Activated T-helper 2 cell treated with anti-CD3 and anti-CD28 coated beads, Interferon-gamma antibody, Interleukin-2, Interleukin-4, amounts not matched to agents 10 μg/mL and 5 μg/mL and 100 μg/mL, durations not matched to agents 14 hours and 24 hours and 36 hours (primary cell): ENCODE data around the gene DNAJC27. TPM values are rescaled to one million over a fixed set of nuclear protein-coding genes. Genes with fewer than 3 reads are reported as not detected.
"Not testable (repeated sequence)": the region's sequence is repeated elsewhere in the genome, so short reads cannot be mapped to it uniquely, and the experiment has no call there.

ENCODE experiments used
- DNase-seq: peaks from one replicate; pipeline ENCODE4 v3.0.0; 2021; ENCODE audit warnings: low spot score
- H3K27ac Mint-ChIP-seq: one replicate; pipeline ENCODE4 v1.8.0; 2021; ENCODE audit warnings: mixed read lengths
- H3K27me3 Mint-ChIP-seq: one replicate; pipeline ENCODE4 v1.8.0; 2021; ENCODE audit warnings: low read depth, mixed read lengths
- H3K36me3 Mint-ChIP-seq: one replicate; pipeline ENCODE4 v1.8.0; 2021; ENCODE audit warnings: low read depth, mixed read lengths
- H3K4me1 Mint-ChIP-seq: one replicate; pipeline ENCODE4 v1.8.0; 2021; ENCODE audit warnings: low read depth, mixed read lengths
- H3K4me3 Mint-ChIP-seq: one replicate; pipeline ENCODE4 v1.8.0; 2021; ENCODE audit warnings: low read depth, mild to moderate bottlenecking, moderate library complexity, mixed read lengths
- H3K9me3 Mint-ChIP-seq: one replicate; pipeline ENCODE4 v1.8.0; 2021; ENCODE audit warnings: mixed read lengths
- intact Hi-C: fragments of 100-400 bp; cut with micrococcal nuclease; formaldehyde crosslinking; loops from one replicate; pipeline ENCODE4 v1.15.1; 2023
- total RNA-seq: library from RNA; stranded (reverse); gene quantifications from 2 replicates; pipeline ENCODE4 v1.2.3, GENCODE V29; 2022

DNAJC27 gene
- 4.9 and 6.1 TPM in 2 replicates for total RNA-seq

DNA sequence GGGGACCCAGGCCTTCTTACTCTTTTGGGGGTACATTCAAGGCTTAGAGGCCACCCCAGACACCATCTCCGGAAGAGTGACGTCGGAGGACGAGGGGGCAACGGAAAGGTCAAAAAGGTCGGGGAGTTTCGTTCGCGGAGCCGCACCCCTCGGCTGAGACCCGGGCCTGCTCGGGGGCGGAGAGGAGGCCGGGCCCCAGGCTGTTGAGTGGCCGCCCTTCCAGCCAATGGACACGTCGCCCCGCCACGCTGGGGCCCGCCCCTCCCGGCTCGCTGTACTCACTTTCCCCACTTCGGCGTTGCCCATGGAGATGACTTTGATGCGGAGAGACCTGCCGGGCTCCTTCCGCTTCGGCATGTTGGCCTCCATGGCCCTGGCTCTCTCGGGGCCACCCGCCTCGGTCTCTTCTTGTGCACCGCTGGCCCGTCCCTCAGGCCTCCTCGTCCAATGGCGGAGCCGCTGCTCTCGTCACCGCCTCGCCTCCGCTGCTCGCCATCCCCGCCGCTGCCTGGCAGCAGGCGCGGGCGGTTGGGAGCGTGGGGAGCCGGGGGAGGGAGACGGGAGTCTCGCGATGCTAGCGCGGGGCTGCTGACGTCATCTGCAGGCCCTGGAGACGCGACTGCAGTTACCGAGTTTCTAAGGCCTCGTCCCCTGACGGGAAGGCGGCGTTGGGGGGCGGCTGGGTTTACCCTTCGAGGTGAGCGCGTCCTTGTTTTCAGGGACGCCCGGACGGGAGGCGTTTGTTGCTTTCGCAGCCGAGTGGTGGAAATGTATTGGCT lies at the start of gene DNAJC27:
Gene DNAJC27, minus strand, starts transcription at position 420 of the 779 bp plus-strand sequence. Its CDS starts 51 bp downstream, at position 369.
- intact Hi-C loops: loop anchor here (1.0 to 10.0 kb wide), 6 partner anchors 52 to 1376 kb away; partner anchors contain the start of genes ADGRF3, CENPO, EFR3B and PTRHD1
- Mint-ChIP-seq H3K4me3 (peak within 1 kb of the TSS; percentile 96), H3K27me3 (peaks cover 1% of the 10 kb centered on the region), H3K9me3 (no peaks in the 10 kb centered on the region), H3K4me1 (peaks cover 17% of the 10 kb centered on the region), H3K36me3 (peaks cover 15% of the 10 kb centered on the region), H3K27ac (peak within 1 kb of the TSS; percentile 100)
- peak; percentile 97 for DNase-seq

DNA sequence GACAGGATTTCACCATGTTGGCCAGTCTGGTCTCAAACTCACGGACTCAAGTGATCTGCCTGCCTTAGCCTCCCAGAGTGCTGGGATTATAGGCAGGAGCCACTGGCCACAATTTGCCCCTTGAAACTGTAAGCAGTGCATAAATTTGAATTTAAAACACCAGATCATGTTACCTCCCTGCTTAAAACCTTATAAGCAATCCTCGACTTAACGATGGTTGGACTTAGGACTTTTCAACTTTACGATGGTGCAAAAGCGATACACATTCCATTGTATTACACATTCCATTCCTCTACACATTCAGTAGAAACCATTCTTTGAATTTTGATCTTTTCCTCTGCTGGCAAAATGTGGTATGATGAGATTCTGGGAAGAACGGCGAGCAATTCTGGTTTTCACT lies 46.9 kb upstream of the DNAJC27 start:
- no peak overlapping the region for H3K27ac Mint-ChIP-seq
- no peak for DNase-seq
- no peaks in the 10 kb centered on the region for H3K36me3 Mint-ChIP-seq
- H3K4me1 Mint-ChIP-seq: peaks cover 1% of the 10 kb centered on the region
- H3K4me3 Mint-ChIP-seq: no peak overlapping the region
- peaks cover 2% of the 10 kb centered on the region for H3K27me3 Mint-ChIP-seq
- no peaks in the 10 kb centered on the region for H3K9me3 Mint-ChIP-seq
- intact Hi-C loops: no loop called here

DNA sequence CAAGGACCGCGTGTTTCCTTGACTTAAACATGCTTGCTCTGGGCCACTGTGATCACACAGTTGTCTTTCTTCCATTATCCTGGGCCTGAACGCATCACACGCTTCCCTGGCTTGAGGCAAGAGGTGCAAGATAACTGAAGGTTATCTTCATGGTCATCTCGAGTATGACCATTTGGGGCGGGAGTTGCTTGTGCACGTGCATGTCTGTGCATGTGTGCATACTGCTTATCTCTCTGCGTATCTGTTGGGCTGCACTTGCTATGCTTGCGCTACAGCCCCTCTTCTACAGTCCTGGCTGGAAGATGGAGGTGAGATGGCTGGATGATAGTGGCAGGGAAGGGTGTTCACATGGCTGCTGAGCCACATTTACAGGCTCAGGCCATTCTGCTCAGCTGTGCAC lies 42.9 kb upstream of the DNAJC27 start:
- intact Hi-C loops: no loop called here
- H3K36me3 Mint-ChIP-seq: no peaks in the 10 kb centered on the region

DNA sequence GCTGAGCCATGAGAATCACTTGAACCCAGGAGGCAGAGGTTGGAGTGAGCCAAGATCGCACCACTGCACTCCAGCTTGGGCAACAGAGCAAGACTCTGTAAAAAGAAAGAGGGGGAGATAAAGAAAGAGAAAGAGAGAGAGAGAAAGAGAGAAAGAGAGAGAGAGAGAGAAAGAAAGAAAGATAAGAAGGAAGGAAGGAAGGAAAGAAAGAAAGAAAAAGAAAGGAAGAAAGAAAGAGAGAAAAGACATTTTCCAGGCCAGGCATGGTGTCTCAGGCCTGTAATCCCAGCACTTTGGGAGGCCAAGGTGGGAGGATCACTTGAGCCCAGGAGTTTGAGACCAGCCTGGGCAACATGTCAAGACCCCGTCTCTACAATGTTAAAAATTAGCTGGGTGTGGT lies 39.6 kb upstream of the DNAJC27 start:
- H3K36me3 Mint-ChIP-seq, intact Hi-C loops, H3K27ac Mint-ChIP-seq, H3K27me3 Mint-ChIP-seq, H3K4me3 Mint-ChIP-seq, H3K4me1 Mint-ChIP-seq, H3K9me3 Mint-ChIP-seq, DNase-seq: not testable (repeated sequence)

More for the DNA sequence above, 42.9 kb upstream of the DNAJC27 start:
- no peak overlapping the region for H3K27ac Mint-ChIP-seq
- H3K9me3 Mint-ChIP-seq: no peaks in the 10 kb centered on the region
- no peak overlapping the region for H3K4me3 Mint-ChIP-seq
- DNase-seq: no peak
- peaks cover 1% of the 10 kb centered on the region for H3K4me1 Mint-ChIP-seq
- H3K27me3 Mint-ChIP-seq: peaks cover 2% of the 10 kb centered on the region

DNA sequence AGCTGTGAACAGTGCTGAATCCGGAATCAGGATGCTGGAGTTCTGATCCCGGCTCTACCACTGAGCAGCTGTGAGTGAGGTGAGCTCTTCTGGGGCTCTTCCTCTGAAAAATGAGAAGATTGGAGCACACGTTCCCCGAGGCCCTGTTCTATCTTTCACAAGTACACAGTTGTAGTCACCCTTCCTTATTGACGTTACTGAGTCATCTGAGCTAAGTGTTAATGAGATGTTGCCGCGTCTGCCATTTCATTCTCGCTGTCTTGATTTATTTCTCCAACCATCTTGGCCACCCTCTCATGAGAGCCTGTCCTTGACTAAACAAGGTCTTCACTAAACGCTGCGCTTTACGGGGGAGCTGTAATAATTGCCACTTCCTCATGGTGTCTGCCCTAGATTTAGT lies 38.2 kb upstream of the DNAJC27 start:
- no peak for DNase-seq
- Mint-ChIP-seq H3K27me3 (no peaks in the 10 kb centered on the region), H3K27ac (no peak overlapping the region), H3K36me3 (no peaks in the 10 kb centered on the region), H3K9me3 (no peaks in the 10 kb centered on the region), H3K4me1 (no peaks in the 10 kb centered on the region), H3K4me3 (no peak overlapping the region)
- intact Hi-C loops: no loop called here

DNA sequence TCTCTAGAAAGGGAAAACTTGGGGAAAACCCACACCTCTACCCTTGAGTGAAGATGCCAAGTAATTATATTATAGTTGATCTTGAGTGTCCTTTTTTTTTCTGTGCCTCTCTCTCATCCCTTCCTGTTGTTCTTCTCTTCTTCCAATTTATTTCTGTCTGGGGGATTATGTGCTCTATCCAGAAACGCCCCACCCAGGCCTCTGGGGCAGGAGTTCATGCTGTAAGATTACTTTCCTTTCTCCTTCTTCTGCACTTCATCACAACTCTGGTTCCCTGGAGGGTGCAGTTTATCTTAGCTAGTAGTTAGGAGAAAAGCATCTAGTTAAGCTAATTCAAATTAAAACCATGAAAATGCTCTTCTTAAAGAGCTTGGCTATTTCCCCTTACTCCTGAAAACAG lies 30.3 kb upstream of the DNAJC27 start:
- intact Hi-C loops: no loop called here
- no peak overlapping the region for H3K4me3 Mint-ChIP-seq
- no peak for DNase-seq
- H3K27me3 Mint-ChIP-seq: peaks cover 5% of the 10 kb centered on the region
- no peak overlapping the region for H3K27ac Mint-ChIP-seq
- no peaks in the 10 kb centered on the region for H3K9me3 Mint-ChIP-seq
- no peaks in the 10 kb centered on the region for H3K4me1 Mint-ChIP-seq
- H3K36me3 Mint-ChIP-seq: no peaks in the 10 kb centered on the region

DNA sequence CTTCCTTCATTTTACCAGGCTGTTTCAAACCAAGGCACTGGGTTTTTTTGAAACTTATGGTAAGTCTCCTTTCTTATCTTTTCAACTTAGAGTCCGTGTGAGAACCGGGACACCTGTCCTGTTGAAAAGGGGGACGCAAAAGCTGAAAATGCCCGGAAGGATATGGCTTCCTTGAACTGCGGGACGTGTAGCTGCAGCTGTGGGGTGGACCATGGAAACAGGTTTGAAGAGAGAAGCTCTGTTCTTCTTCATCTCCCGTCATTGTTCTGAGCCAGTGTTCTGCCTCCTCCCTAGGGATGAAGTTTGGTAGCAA lies 29.5 kb upstream of the DNAJC27 start:
- no peaks in the 10 kb centered on the region for H3K36me3 Mint-ChIP-seq
- intact Hi-C loops: no loop called here
- no peak overlapping the region for H3K4me3 Mint-ChIP-seq
- no peak overlapping the region for H3K27ac Mint-ChIP-seq
- no peaks in the 10 kb centered on the region for H3K9me3 Mint-ChIP-seq
- H3K4me1 Mint-ChIP-seq: no peaks in the 10 kb centered on the region
- DNase-seq: no peak
- H3K27me3 Mint-ChIP-seq: peaks cover 5% of the 10 kb centered on the region

DNA sequence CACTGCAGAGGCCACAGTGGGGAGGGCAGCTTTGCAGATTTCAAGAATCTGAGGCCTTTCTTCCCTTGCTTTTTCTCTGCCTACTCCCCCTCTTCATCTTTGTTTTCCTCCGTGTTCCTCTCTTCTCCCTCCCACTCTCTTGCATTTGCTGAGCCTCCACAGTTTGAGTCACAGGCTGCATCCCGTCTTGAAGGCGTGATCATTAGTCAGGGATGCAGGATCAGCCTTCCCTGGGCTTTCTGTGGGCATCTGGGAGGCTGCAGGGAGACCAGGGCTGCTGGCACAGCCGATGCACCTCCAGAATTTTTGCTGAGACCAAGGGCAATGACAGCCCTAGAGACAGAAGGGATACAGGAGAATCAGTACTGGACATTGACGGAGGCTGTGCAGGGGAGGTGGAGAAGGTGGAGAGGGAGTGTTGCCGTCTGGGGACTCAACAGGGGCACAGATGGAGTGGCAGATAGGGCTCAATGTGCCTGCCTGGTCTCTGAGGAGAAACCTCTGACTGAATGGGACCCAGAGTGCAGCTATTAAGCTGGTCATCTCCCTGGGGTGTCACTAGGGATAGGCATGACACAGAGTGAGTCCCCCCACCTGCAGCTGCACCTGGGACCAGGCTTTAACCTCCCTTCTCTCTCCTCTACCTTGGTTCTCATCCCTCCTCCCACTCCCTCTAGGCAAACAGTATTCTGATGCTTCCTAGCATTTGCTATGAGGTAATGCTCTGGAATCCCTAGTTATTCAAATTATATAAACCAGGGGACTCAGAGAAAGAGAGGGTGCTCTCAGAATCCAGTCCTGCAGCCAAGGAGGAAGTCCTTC lies 29.0 kb upstream of the DNAJC27 start:
- Mint-ChIP-seq H3K9me3 (no peaks in the 10 kb centered on the region), H3K36me3 (no peaks in the 10 kb centered on the region), H3K27me3 (peaks cover 5% of the 10 kb centered on the region), H3K4me3 (no peak overlapping the region), H3K27ac (no peak overlapping the region), H3K4me1 (no peaks in the 10 kb centered on the region)
- DNase-seq: no peak
- intact Hi-C loops: no loop called here

DNA sequence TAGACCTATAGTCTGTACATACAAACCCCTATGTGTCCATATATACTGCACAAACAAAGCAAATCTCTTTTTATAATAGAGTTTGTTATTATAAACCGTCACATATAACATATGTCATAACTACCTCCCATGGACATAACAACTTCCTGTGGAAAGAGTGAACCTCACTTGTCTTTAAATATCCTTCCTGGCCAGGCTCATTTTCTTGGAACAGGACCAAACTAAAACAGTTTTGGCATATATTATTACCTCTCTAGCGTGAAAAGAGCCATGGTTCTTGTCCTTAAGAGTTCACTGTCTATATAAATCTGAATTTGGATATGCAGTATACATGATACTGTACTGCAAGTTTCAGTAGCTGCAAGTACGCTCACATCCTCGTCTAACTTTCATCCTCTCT lies 28.3 kb upstream of the DNAJC27 start:
- Mint-ChIP-seq H3K27ac (no peak overlapping the region), H3K9me3 (no peaks in the 10 kb centered on the region), H3K4me3 (no peak overlapping the region), H3K36me3 (no peaks in the 10 kb centered on the region), H3K4me1 (no peaks in the 10 kb centered on the region), H3K27me3 (peaks cover 5% of the 10 kb centered on the region)
- no peak for DNase-seq
- intact Hi-C loops: no loop called here

DNA sequence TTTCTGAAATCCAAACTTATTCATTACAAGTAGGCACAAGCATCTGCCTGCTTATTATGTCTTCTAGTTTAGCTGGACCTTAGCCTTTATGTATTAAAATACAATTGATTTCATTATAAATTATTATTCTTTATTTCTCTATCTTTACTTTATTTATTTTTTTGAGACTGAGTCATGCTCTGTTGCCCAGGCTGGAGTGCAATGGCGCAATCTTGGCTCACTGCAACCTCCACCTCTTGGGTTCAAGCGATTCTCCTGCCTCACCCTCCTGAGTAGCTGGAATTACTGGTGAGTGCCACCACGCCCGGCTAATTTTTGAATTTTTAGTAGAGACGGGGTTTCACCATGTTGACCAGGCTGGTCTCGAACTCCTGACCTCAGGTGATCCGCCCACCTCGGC lies 27.3 kb upstream of the DNAJC27 start:
- H3K36me3 Mint-ChIP-seq, H3K4me3 Mint-ChIP-seq, H3K4me1 Mint-ChIP-seq, DNase-seq, H3K27ac Mint-ChIP-seq, intact Hi-C loops, H3K9me3 Mint-ChIP-seq: not testable (repeated sequence)
- H3K27me3 Mint-ChIP-seq: peaks cover 10% of the 10 kb centered on the region

DNA sequence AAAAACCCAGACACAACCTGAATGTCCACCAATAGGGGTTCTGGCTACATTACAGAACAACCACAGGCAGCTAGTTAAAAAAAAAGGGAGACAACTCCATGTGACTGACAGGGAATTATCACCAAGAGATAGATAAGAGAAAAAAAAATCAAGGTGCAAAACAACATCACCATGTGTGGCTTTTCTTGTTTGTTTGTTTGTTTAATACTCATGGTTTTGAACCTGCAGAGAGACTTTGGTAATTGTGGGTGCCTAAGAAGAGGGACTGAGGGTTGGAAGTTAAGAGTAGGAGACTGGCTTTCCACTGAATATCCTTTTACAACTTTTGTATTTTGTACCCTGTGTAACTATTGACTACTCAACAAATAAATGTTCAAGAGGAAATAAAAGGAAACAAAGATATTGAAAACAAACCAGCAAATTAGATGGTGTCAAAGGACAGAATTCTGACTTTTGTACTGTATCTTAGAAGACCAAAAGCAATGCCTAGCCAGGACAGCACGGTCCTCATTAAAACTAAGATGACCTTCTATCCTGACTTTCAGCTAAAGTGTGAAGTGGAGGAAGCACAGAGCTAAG lies 22.5 kb upstream of the DNAJC27 start:
- peaks cover 16% of the 10 kb centered on the region for H3K27me3 Mint-ChIP-seq
- peaks cover 4% of the 10 kb centered on the region for H3K4me1 Mint-ChIP-seq
- DNase-seq: no peak
- H3K36me3 Mint-ChIP-seq: no peaks in the 10 kb centered on the region
- no peak overlapping the region for H3K27ac Mint-ChIP-seq
- H3K9me3 Mint-ChIP-seq: no peaks in the 10 kb centered on the region
- no peak overlapping the region for H3K4me3 Mint-ChIP-seq
- intact Hi-C loops: no loop called here

DNA sequence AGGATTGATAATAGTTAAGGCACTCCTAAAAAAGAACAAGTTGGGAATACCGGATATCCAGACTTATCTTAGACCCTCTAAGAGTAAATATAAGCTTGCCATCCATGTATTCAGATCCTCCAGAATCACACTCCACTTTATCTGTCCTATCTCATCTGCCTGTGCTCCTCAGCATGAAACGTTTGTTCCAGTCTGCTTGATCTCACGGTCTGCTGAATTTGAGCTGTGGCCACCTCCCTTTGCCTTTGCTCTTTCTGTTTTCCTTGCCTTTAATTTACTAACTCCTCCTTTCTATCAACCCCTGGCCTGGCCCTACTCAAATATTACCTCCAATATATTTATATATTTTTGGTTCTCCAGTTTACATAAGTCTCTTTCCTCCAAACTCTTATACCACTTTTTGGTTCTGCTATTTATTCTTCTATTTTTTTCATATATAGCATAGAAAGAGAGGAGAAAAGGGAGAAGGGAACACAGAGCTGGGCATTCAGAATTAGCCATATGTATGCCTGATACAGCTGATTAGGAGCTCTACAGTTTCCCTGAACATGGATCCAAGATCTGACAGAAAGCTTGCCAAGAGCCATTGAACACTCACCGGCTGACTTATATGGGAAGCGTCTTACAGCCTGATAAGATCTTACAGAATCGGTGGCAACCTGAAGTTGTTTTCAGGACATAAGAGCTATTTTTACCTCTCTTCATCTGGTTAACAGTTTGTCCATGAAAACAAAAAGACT lies 21.8 kb upstream of the DNAJC27 start:
- no peak for DNase-seq
- no peaks in the 10 kb centered on the region for H3K36me3 Mint-ChIP-seq
- H3K4me3 Mint-ChIP-seq: no peak overlapping the region
- H3K27me3 Mint-ChIP-seq: peaks cover 16% of the 10 kb centered on the region
- no peaks in the 10 kb centered on the region for H3K9me3 Mint-ChIP-seq
- H3K4me1 Mint-ChIP-seq: peaks cover 4% of the 10 kb centered on the region
- no peak overlapping the region for H3K27ac Mint-ChIP-seq
- intact Hi-C loops: no loop called here
